IPS-18c (cell line): ENCODE results near the gene C13orf46.

Experiments
- H3K4me3 ChIP-seq: 2 replicates; pipeline ENCODE4 v1.7.0; 2013; ENCODE audit warnings: low read depth, mild to moderate bottlenecking, low read length, moderate library complexity; ENCODE audit not compliant: insufficient read depth
- H3K9me3 ChIP-seq: one replicate; pipeline ENCODE4 v1.6.1; 2013; ENCODE audit warnings: mild to moderate bottlenecking, low read length, moderate library complexity; ENCODE audit not compliant: control insufficient read depth, insufficient read depth

C13orf46 gene

DNA sequence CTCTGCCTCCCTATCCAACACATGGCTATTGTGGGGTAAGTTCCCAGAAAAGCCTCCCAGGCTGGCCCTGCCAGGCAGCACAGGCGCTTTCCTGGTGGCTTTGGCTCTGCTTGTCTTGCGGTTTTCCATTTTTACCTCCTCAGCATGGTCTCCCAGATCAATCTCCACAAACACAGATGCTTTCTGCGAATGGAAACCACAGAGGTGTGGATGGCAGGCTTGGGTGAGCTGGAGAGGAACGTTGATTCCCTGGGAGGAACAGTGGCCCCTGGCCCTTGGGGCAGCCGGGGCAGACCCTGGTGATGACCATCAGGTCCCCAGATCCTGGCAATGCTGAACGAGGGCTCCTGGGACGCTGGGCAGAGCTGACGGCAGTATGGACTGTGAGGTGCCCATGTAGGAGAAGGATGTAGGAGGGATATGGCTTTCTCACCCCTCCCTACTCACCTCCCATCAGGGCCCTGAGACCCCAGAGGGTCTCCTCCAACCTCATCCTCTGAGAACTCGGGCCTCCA, 6.6 kb downstream of the C13orf46 start:
- H3K4me3 ChIP-seq: no peak overlapping the region
- no peaks in the 10 kb centered on the region for H3K9me3 ChIP-seq

DNA sequence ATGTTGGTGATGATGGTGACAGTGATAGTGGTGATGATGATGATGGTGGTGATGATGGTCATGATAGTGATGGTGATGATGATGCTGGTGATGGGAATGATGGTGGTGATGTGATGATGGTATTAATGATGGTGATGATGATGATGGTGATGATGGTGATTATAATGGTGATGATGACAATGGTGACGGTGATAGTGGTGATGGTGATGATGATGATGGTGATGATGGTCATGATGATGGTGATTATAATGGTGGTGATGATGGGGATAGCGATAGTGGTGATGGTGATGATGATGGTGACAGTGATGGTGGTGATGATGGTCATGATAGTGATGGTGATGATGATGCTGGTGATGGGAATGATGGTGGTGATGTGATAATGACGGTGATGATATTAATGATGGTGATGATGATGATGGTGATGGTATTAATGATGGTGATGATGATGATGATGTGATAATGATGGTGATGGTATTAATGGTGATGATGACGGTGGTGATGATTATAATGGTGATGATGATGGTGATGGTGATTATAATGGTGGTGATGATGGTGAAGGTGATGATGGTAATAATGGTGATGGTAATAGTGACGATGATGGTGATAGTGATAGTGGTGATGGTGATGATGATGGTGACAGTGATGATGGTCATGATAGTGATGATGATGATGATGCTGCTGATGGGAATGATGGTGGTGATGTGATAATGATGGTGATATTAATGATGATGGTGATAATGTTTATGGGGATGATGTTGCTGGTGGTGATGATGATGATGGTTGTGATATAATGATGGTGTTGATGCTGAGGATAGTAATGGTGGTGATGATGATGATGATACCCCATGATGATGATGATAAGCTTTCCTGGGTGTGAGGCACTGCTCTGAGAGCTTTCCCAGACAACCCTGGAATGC, 7.7 kb downstream of the C13orf46 start:
- no peaks in the 10 kb centered on the region for H3K9me3 ChIP-seq

DNA sequence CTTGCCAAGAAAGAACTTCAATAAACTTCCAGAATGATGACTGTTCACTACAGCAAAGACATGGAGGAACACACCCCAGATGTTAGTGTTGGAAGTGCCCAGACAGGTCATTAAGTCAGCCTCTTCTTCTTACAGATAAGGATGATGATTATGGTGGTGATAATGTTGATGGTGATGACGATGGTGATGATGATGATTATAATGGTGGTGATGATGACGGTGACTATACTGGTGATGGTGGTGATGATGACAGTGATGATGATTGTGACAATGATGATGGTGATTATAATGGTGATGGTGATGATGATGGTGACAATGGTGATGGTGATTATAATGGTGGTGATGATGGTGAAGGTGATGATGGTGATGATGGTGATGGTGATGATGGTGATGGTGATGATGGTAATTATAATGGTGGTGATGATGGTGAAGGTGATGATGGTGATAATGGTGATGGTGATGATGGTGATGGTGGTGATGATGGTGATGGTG, 8.4 kb downstream of the C13orf46 start:
- Histone ChIP-seq H3K9me3 (no peaks in the 10 kb centered on the region), H3K4me3 (no peak overlapping the region)

More for the DNA sequence above, 7.7 kb downstream of the C13orf46 start:
- no peak overlapping the region for H3K4me3 ChIP-seq

DNA sequence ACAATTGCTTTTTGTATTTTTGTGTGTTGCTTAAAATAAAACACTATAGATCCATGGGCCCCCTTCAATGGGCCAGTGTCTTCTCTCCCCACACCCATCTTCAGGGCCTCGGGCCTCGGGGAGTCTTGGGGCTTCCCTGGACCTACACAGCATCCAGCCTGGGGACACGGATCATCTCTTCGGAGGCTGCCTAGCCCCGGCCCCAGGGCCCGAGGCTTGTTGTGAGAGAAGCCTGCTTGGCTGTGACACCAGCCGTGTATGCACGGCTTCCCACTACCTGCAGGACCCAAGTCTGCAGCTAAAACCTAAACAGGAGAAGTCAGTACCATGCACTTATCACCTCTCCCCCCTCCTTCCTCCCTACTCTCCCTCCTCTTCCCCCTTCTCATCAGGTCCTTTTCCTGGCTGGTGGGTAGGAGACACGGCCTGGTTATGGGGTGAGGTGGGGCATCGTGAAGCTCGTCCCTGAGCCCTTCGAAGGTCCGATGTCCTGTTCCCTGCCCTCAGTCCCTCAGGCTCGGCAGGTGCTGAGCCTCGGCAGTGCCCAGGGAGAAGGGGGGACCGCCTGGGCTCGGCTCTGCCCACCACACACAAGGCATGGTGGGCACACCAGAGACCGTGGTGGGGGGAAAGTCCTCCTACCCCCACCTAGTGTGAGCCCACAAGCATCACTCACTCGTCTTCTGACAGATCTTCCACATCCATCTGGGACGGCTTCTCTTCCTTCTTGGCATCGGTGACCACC, 9.5 kb downstream of the C13orf46 start:
- Histone ChIP-seq H3K4me3 (no peak overlapping the region), H3K9me3 (peaks cover under 1% of the 10 kb centered on the region)

DNA sequence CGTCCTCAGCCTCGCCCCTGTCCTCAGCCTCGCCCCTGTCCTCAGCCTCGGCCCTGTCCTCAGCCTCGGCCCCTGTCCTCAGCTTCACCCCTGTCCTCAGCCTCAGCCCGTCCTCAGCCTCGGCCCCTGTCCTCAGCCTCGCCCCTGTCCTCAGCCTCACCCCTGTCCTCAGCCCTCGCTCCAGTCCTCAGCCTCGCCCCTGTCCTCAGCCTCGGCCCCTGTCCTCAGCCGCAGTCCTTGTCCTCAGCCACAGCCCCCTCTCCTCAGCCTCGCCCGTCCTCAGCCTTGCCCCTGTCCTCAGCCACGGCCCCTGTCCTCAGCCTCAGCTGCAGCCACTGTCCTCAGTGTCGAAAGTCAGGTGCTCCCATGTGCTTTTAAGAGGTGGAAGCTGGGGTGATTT, 10.5 kb downstream of the C13orf46 start:
- peaks cover 7% of the 10 kb centered on the region for H3K9me3 ChIP-seq
- no peak overlapping the region for H3K4me3 ChIP-seq

DNA sequence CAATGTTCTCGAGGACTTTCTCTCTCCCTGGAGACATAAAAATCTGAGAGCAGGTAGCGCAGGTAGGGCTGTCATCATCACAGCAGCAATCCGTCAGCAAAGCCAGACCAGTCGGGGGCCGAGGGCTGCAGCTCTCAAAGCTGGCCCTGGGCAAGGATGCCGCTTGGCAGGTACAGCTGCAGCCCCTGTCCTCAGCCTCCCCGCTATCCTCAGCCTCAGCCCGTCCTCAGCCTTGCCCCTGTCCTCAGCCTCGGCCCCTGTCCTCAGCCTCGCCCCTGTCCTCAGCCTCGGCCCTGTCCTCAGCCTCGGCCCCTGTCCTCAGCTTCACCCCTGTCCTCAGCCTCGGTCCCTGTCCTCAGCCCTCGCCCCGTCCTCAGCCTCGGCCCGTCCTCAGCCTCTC, 10.9 kb downstream of the C13orf46 start:
- H3K4me3 ChIP-seq: no peak overlapping the region
- peaks cover 7% of the 10 kb centered on the region for H3K9me3 ChIP-seq

DNA sequence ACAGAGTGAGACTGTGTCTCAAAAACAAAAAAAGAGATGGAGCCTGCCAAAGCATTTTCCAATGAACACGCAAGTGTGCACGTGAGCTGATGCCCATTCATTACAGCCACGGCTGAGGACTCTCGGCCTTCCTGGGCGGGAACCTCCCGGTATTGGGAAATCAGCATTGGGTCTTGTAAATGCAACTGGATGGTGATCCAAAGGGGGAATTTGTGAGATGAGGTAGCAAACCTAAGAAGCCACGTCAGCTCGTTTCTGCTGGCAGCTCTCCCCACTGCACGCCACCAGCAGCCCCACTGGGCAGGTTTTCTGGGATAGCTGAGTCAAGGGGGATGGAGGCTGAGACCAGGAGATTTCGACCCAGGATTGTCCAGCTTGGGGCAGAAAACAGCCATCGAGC, 11.5 kb downstream of the C13orf46 start:
- H3K4me3 ChIP-seq: no peak overlapping the region
- H3K9me3 ChIP-seq: peaks cover 7% of the 10 kb centered on the region

DNA sequence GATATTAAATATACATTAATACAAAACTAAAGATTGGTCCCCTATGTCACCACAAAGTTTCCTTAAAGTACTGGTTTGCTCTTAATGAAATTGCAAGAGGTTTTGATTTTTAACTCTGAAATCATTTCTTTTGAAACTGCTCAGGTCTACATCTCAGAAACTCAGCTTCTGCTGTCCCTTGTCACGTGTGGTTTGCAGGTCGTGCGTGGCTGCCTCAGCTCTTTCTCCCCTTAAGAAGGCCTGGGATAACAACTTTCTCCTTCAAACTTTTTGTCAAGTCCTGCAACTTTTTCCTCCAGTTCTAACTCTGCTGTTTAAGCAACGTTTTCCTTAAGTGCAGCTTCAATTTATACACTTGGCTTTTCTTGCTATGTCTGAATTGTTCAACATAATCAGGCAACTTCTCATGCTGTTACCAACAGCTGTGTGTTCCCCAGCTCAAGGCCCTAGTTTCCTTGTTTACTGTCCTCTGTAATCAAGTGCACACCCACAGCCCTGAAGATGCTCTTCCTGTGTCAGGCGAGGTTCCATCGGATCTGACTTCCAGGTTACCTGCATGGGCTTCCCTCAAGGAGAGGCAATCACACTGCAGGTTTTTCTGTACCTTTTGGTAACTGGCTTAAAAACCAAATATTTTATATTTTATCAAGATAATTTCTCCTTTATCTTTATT, 13.5 kb downstream of the C13orf46 start:
- H3K9me3 ChIP-seq: peaks cover 7% of the 10 kb centered on the region
- no peak overlapping the region for H3K4me3 ChIP-seq

DNA sequence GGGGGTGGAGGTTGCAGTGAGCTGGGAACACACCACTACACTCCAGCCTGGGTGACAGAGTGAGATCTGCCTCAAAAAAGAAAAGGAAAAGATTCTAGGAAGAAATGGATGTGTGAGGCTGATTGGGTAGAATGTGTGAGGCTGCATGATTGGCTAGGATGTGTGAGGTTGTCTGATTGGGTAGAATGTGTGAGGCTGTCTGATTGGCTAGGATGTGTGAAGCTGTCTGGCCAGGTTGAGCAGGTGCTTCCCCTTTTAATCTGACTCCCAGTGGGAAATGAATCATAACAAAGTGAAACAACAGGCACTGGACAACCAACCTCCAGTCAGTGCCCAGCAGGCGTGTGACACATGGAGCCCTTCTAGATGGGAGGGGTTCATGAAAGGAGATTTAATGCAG, 14.7 kb downstream of the C13orf46 start:
- H3K4me3 ChIP-seq: no peak overlapping the region
- peaks cover 7% of the 10 kb centered on the region for H3K9me3 ChIP-seq

DNA sequence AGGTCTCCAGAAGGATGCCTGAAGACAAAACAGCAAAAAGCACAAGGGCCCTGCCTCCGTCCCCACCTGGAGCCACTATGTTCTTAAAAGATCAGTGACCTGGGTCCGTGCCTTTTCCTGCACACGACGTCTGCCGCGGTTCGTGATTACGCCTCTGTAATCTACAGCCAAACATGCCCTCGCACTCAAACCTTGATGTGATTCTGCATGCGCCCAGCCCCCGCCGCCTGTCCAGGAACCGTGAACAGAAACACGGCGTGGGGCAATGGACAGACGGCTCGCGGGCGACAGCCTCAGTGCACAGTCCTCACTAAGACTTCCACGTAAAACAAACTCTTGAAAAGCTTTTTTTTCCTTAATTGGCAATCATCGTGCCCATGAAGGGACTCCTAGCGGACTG, 15.5 kb downstream of the C13orf46 start:
- peaks cover 7% of the 10 kb centered on the region for H3K9me3 ChIP-seq

DNA sequence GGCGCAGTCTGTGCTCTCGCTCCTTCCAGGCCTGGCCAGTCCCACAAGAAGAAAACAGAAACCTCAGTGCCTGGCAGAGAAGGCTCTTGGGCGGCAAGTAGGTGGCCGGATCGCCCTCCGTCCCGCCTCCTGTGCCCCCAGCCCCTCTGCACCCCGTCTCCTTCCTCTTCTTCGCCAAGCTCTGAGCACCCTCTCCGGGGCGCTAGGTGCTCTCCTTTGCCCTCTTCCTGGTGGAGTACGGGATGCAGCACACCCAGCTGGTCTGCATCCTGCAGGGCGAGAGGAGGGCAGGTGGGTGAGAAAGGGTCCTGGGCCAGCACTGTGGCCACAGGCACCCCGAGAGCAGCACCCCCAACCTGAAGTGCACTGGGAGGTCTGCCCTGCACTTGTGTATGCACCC, 17.3 kb downstream of the C13orf46 start:
- no peak overlapping the region for H3K4me3 ChIP-seq
- H3K9me3 ChIP-seq: peaks cover 7% of the 10 kb centered on the region

More for the DNA sequence above, 15.5 kb downstream of the C13orf46 start:
- H3K4me3 ChIP-seq: no peak overlapping the region

DNA sequence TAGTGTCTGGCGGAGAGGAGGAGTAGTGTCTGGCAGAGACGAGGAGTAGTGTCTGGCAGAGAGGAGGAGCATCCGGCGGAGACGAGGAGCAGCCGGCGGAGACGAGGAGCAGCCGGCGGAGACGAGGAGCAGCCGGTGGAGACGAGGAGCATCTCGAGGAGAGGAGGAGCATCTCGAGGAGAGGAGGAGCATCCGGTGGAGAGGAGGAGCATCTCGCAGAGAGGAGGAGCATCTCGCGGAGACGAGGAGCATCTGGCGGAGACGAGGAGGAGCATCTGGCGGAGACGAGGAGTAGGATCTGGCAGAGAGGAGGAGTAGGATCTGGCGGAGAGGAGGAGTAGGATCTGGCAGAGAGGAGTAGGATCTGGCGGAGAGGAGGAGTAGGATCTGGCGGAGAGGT, 18.2 kb downstream of the C13orf46 start:
- H3K4me3 ChIP-seq: no peak overlapping the region
- H3K9me3 ChIP-seq: peaks cover 7% of the 10 kb centered on the region

DNA sequence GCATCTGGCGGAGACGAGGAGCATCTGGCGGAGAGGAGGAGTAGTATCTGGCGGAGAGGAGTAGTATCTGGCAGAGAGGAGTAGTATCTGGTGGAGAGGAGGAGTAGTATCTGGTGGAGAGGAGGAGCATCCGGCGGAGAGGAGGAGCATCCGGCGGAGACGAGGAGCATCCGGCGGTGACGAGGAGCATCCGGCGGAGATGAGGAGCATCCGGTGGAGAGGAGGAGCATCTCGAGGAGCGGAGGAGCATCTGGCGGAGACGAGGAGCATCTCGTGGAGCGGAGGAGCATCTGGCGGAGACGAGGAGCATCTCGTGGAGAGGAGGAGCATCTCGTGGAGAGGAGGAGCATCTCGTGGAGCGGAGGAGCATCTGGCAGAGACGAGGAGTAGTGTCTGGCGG, 18.6 kb downstream of the C13orf46 start:
- peaks cover 7% of the 10 kb centered on the region for H3K9me3 ChIP-seq
- no peak overlapping the region; the same call in 1 of the 2 replicates for H3K4me3 ChIP-seq

DNA sequence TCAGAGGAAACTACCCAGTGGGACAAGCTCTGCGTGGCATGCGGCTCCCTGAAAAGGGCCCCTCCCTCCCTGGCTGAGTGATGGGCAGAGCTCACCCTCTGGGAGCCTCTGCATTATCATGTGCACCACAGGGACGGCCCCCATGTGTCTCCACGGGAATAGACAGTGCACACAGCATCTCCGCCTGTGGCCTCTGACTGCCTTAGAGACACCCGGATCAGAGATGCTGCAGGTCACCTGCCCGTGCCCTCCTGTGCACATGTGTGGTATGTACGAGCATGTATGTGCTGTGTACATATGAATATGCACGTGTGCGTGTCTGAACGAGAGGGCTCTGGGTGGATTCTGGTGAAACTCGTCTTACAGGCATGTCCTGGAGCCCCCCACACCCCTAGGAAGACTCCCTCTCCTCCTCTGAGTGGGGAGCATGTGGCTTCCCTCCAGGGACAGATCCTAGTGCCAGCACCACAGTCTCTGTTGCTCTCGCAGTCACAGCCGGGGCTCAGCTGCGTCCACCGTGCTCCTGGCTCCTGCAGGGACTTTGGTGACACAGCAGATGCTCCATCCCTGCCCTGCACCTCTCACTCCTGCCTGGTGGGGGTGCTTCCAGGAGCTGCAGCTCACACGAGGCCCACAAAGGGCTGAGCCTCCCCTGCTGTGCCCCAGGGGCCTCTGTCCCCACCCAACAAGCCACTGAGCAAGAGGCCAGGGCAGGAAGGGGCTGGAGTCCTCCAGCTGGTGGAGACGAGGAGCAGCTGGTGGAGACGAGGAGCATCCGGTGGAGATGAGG, 19.6 kb downstream of the C13orf46 start:
- peak overlapping the region; percentile 15; the same call in 1 of the 2 replicates for H3K4me3 ChIP-seq
- peaks cover 6% of the 10 kb centered on the region for H3K9me3 ChIP-seq

DNA sequence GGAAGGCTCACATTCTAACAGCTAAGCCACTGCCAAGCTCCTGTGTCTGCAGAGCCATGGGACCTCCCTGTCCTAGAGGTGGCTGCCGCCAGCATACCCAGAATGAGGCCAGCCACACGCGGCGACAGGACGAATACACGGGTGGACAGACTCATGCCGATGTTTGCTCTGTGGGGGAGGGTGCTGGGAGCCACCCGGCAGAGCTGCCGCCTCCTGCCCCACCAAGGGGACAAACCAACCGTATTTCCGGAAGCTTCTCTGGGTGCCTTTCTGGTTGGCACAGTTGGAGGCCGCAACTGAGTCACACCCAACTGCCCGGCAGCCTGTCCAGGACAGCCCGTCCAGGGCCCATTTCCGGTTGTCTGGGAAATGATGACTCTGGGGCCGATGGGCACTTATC, 20.3 kb downstream of the C13orf46 start:
- Histone ChIP-seq H3K4me3 (no peak overlapping the region), H3K9me3 (peaks cover 2% of the 10 kb centered on the region)

DNA sequence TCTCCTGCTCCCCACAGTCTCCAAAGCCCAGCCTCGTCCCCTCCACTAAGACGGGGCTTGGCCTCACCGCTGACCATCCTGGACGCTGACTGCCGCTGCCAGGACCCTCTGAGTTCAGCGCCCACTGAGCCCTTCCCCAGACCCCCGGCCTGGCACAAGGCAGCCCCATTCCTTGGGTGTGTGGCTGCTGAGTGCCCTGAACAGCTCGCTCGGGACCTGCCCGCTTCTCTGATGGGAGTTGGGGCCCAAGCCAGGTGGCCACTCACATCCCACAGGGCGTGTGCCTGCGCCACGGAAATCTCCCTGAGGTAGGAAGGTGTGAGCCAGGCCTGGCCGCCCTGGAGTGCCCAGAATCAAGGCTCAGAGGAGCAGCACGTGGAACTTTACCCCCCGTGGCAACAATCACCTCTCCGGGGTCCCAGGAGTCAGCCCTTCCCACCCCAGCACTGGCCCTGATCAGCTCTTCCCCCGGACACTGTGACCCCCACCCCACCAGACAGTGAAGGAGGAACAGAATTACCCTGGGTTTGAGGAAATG, 20.8 kb downstream of the C13orf46 start:
- H3K4me3 ChIP-seq: no peak overlapping the region
- peaks cover 2% of the 10 kb centered on the region for H3K9me3 ChIP-seq
